Kidney tubule cell (primary cell): ENCODE data around the gene SSU72.
"Not testable (repeated sequence)": the region's sequence is repeated elsewhere in the genome, so short reads cannot be mapped to it uniquely, and the experiment has no call there.

Experiments used
- DNase-seq: peaks from one replicate; pipeline ENCODE4 v3.0.0-alpha.2; 2018; ENCODE audit warnings: low spot score

SSU72 gene

GRCh38 chr1:1527092-1527816, 47.4 kb downstream of the SSU72 start:
- no peak for DNase-seq

GRCh38 chr1:1526476-1526875, 48.2 kb downstream of the SSU72 start:
- not testable (repeated sequence) for DNase-seq

- DNase-seq: not testable (repeated sequence)
Measured at GRCh38 chr1:1524750-1525383, 49.8 kb downstream of the SSU72 start.

- DNase-seq: not testable (repeated sequence)
Measured at GRCh38 chr1:1523651-1524050, 51.0 kb downstream of the SSU72 start.

- DNase-seq: not testable (repeated sequence)
Measured at GRCh38 chr1:1523226-1523625, 51.4 kb downstream of the SSU72 start.

GRCh38 chr1:1522536-1522935, 52.1 kb downstream of the SSU72 start:
- DNase-seq: not testable (repeated sequence)

GRCh38 chr1:1521331-1521730, 53.3 kb downstream of the SSU72 start:
- DNase-seq: no peak

- not testable (repeated sequence) for DNase-seq
Measured at GRCh38 chr1:1519805-1520505, 54.7 kb downstream of the SSU72 start.

GRCh38 chr1:1518621-1519007, 56.0 kb downstream of the SSU72 start:
- not testable (repeated sequence) for DNase-seq

GRCh38 chr1:1517973-1518620, 56.6 kb downstream of the SSU72 start:
- no peak for DNase-seq

- not testable (repeated sequence) for DNase-seq
Measured at GRCh38 chr1:1516923-1517322, 57.7 kb downstream of the SSU72 start.

- not testable (repeated sequence) for DNase-seq
Measured at GRCh38 chr1:1514376-1514775, 60.3 kb downstream of the SSU72 start.

GRCh38 chr1:1513675-1514074, 61.0 kb downstream of the SSU72 start:
- DNase-seq: not testable (repeated sequence)

- DNase-seq: not testable (repeated sequence)
Measured at GRCh38 chr1:1512425-1512824, 62.2 kb downstream of the SSU72 start.

- peak; percentile 97 for DNase-seq
Measured at GRCh38 chr1:1511533-1512285, 63.0 kb downstream of the SSU72 start, which contains the start of gene ATAD3A. Gene ATAD3A, plus strand, starts transcription at chr1:1512162. Its CDS starts 107 bp downstream, at chr1:1512269.

- peak; percentile 64 for DNase-seq
Measured at GRCh38 chr1:1510912-1511532, 63.6 kb downstream of the SSU72 start.

- not testable (repeated sequence) for DNase-seq
Measured at GRCh38 chr1:1509465-1509850, 65.2 kb downstream of the SSU72 start.

- DNase-seq: not testable (repeated sequence)
Measured at GRCh38 chr1:1508775-1509464, 65.7 kb downstream of the SSU72 start.

GRCh38 chr1:1507305-1507704, 67.4 kb downstream of the SSU72 start:
- DNase-seq: no peak

- DNase-seq: not testable (repeated sequence)
Measured at GRCh38 chr1:1505801-1506200, 68.9 kb downstream of the SSU72 start.
